ENCODE measurements around the gene PLK3.

- peak; percentile 81 to 92 (median 90) for TF ChIP-seq CTCF (IDR thresholded peaks at IDR 0.05)
- peak; percentile 88 to 98 for TF ChIP-seq POLR2A (IDR thresholded peaks at IDR 0.05)
These were observed at the start of gene PLK3 for GRCh38 chr1:44799770-44800584.

All from adrenal gland (tissue), 5 donors.